Stimulated activated CD4-positive, alpha-beta T cell treated with anti-CD3 and anti-CD28 coated beads, Interleukin-12 subunit alpha, Interleukin-12 subunit beta, amount 100 ng/mL, for 4 hours (primary cell): ENCODE data around the gene EMC1.
"Not testable (repeated sequence)": the region's sequence is repeated elsewhere in the genome, so short reads cannot be mapped to it uniquely, and the experiment has no call there.

Experiments
- DNase-seq: peaks from one replicate; pipeline ENCODE4 v3.0.0-alpha.2; 2020

EMC1 gene

GRCh38 chr1:19251305-19252196 lies at the start of gene EMC1, which contains the start of gene MRTO4:
TSS of gene EMC1 (minus strand) at chr1:19251524. CDS start at chr1:19251509, 15 bp downstream.
TSS of gene MRTO4 (plus strand) at chr1:19251805. CDS start at chr1:19251836, 31 bp downstream.
- peak; percentile 89 for DNase-seq

- no peak for DNase-seq
Measured at GRCh38 chr1:19300211-19300610, 48.9 kb upstream of the EMC1 start.

DNA sequence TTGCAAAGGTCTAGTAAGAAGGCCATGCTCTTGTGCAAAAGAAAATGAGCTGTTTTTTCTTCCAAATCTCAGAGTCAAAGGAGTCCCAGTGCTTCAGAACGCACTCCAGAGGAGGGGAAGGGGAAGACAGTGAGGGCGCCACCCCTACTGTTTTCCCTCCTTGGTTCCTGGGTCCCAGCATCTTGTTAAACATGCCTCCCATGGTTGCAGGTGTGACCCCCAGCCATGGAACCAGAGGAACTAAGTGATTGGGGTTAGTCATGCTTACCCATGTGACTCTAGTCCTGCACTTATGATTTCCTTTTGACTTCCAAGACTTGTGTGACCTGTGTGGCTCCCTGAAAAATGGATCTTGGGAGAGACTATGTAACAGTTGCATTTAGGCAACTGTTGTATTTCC lies 43.3 kb upstream of the EMC1 start:
- DNase-seq: no peak

- DNase-seq: no peak
Measured at GRCh38 chr1:19289244-19289643, 37.9 kb upstream of the EMC1 start.

GRCh38 chr1:19288324-19289241 lies 37.3 kb upstream of the EMC1 start, which contains the start of gene AKR7A3:
TSS of gene AKR7A3 (minus strand) at chr1:19288770. CDS start at chr1:19288709, 61 bp downstream.
- DNase-seq: peak; percentile 58

DNA sequence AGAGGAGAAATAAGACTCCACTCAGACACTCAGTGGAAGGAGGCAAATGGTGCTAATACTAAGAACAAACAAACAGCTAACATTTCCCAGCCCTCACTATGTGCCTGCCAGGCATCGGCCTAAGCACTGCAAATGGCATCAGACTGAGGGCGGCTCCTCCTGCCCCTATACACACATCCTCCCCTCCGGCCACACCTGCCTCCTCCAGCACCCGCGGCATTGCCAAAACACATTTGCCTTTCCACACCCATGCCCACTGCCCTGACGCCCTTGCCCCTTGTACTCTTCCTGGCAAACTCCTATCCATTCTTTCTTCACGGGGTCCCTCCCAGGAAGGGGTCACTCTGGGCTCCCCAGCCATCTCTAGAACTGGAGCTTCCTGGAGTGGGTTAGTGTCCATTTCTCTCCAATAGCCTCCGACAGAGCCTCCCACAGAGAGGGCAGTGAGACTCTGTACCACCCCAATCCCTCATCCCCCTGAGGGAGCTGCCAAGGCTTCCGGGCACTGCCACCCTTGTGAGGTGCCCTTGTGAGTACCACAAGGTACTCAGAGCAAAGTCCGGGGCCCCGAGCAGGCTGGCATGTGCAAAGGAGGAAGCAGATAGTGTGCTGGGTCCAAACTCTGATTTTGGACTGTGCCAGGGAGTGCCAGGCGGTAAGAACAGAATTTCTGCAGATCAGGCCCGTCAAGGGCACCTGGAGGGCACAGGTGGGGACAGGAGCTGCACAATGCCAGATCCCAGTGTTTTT lies 36.3 kb upstream of the EMC1 start:
- no peak for DNase-seq

GRCh38 chr1:19285807-19286206 lies 34.5 kb upstream of the EMC1 start:
- not testable (repeated sequence) for DNase-seq

DNA sequence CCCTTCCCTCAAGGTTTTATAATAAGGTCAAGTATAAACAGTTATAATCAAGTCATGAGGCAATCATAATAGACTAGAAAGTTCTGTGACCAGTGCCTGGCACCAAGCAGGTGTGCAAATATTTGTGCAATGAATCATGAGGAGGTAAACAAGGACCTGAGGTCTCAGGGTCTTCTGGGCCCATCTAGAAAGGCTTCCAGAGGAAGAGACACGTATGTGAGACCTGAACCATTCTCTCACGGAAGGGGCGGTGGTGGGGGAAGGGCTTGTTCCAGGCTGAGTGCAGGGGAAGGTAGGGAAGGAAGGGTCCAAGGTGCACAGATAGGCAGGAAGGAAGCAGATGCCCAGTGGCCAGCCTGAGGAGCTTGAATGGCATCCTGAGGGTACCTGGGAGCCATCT lies 34.0 kb upstream of the EMC1 start:
- DNase-seq: not testable (repeated sequence)

DNA sequence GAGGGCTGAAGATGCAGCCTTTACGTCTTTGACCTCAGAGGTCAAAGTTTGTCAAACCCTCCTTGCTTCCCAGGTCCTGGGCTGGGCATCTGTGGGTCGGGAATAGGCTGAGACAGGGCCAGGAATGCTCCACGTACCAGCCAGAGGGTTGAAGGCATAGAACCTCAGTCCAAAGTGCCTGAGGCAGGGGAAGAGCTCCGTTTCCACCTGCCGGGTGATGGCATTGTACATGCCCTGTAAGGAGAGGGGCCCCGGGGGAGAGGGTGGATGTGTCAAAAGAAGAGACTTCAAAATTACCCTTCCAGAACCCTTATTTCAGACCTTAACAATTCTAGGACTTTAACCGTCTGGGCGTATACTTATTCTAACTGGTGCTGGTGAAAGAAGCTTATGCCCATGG lies 33.6 kb upstream of the EMC1 start:
- no peak for DNase-seq

- DNase-seq: no peak
Measured at GRCh38 chr1:19283891-19284290, 32.6 kb upstream of the EMC1 start.

DNA sequence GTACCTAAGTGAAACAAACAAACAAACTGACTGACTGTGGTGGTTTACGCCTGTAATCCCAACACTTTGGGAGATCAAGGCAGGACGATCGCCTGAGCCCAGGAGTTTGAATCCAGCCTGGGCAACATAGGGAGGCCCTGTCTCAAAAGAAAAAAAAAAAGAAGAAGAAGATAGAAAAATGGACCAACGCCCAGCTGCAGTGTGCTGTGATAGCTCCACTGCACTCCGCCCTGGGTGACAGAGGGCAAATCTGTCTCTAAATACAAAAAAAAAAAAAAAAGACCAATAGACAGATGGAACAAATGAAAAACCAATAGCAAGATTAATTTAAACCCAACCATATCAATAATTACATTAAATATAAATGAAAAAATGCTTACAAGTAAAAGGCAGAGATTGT lies 23.3 kb upstream of the EMC1 start:
- DNase-seq: no peak

DNA sequence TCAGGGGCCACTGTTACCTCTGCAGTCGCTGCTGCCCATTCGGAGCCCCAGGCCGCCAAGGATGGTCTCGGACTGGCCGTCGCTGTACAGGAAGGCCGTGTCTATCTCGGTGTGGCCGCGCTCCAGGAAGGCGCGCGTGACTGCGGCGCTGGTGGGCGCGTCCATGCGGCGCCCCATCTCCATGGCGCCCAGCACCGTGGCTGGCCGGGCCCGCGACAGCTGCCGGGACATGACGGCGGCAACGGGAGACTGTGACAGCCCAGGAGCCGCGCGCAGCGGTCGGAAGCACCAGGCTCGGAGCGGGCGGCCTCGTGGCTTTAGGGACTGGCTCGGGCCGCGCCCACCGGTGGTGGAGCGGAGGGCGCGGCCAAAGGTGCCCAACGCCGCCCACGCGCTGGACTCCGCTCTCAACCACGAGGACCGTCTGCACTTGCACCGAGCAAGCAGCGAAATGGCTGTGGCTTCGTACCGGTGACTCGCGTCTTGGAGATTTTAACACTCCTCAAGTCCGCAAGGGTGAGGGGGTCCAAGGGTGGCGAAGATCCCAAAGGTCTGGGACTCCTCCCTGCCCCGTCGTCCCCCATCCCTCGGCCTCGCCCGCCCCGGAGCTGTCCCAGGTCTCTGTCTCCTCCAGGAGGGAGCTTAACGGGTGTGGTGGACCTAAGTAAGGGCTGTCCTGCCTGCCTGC lies 22.7 kb upstream of the EMC1 start:
- not testable (repeated sequence) for DNase-seq

DNA sequence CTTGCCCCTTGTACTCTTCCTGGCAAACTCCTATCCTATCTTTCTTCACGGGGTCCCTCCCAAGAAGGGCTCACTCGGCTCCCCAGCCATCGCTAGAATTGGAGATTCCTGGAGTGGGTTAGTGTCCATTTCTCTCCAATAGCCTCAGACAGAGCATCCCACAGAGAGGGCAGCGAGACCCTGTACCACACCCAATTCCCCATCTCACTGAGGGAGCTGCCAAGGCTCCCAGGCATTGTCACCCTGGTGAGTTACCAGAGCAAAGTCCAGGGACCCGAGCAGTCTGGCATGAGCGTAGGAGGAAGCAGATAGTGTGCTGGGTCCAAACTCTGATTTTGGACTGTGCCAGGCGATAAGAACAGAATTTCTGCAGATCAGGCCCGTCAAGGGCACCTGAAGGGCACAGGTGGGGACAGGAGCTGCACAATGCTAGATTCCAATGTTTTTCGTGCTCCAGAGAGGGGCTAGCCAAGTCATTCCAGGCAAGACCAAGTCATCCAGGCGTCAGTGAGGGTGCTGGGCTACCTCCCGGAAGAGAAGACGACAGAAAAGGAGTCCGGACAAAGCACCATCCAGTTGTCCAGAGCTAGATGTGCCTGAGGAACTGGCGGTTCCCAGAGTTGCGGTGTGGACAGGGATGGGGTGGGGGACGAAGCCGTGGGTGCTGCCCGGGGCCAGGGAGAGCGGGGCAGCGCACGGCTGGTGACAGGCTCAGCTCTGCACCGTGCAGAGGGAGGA lies 22.0 kb upstream of the EMC1 start:
- no peak for DNase-seq

GRCh38 chr1:19272064-19272463 lies 20.7 kb upstream of the EMC1 start:
- DNase-seq: no peak

DNA sequence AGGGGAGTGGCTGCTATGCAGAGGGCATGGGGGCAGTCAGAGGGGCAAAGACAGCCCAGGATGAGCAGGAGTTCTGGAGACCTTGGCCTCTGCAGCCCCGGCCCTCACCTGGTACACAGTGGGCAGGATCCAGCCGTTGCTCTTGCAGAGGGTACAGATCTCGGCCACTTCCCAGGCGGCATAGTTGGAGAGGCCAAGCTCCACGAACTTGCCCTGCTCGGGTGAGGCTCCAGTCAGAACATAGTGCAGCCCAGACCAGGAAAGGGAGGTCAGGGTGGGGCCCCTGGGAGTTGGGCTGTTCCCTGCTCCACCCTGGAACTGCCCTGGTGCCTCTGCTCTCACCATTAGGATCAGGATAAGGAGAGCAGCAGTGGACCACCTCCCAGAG lies 19.0 kb upstream of the EMC1 start:
- not testable (repeated sequence) for DNase-seq

DNA sequence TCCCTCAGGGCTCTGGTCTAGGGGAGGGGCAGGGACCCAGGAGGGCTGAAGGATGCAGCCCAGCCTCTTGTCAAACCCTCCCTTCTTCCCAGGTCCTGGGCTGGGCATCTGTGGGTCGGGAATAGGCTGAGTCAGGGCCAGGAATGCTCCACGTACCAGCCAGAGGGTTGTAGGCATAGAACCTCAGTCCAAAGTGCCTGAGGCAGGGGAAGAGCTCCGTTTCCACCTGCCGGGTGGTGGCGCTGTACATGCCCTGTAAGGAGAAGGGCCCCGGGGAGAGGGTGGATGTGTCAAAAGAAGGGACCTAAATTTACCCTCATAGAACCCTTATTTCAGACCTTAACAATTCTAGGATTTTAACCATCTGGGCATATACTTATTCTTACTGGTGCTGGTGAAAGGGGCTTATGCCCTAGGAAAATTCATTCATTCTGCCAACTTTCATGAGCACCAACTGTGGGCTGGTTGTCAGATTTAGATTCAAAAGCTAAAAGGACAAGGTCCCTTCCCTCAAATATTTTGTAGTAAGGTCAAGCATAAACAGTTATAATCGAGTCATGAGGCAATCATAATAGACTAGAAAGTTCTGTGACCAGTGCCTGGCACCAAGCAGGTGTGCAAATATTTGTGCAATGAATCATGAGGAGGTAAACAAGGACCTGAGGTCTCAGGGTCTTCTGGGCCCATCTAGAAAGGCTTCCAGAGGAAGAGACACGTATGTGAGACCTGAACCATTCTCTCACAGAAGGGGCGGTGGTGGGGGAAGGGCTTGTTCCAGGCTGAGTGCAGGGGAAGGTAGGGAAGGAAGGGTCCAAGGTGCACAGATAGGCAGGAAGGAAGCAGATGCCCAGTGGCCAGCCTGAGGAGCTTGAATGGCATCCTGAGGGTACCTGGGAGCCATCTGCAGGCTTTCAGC lies 18.4 kb upstream of the EMC1 start:
- not testable (repeated sequence) for DNase-seq

DNA sequence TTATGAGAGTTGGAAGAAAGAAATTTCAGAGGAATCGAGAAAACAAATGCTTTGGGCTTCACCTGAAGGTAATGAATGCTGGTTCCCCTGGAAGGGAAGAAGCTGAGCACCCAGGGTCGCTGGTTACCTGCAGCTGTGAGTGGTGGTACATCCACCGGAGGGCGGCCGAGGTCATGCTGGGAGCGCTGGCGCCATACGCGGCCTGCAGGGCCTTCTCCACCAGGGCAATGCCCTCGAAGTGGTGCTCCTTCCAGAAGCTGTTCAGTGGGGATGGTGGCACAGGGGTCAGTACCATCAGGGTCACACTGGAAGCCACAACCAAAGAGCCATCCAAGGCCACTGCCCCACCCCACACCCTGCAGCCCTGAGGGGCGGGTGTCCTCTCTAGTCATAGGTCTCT lies 17.1 kb upstream of the EMC1 start:
- DNase-seq: no peak

- DNase-seq: no peak
Measured at GRCh38 chr1:19262744-19263143, 11.4 kb upstream of the EMC1 start.

DNA sequence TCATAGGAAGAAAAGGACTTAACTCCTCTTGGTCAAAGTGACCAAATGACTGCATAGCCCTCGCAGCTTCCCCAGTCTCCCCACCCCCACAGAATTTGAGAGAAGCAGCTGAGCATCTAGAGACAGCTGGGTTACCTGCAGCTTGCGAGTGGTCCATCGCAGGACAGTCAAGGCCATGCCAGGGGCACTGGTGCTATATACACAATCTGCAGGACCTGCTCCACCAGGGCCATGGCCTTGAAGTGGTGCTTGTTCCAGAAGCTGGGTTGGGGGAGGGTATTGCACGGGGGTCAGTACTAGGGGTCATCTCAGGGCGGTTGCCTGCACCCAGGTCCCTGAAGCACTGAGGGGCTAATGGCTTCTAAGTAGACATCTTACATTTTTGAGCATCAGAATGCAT lies 10.7 kb upstream of the EMC1 start:
- no peak for DNase-seq
